HG02885 (cell line): ENCODE data around the gene PDLIM1.

ENCODE experiments used
- ATAC-seq: cut with Tn5 transposase; IDR thresholded peaks from one replicate; pipeline ENCODE4 v1.9.1; 2021; ENCODE audit warnings: mild to moderate bottlenecking; ENCODE audit not compliant: unreplicated experiment, poor library complexity

PDLIM1 gene, protein sequence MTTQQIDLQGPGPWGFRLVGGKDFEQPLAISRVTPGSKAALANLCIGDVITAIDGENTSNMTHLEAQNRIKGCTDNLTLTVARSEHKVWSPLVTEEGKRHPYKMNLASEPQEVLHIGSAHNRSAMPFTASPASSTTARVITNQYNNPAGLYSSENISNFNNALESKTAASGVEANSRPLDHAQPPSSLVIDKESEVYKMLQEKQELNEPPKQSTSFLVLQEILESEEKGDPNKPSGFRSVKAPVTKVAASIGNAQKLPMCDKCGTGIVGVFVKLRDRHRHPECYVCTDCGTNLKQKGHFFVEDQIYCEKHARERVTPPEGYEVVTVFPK

DNA sequence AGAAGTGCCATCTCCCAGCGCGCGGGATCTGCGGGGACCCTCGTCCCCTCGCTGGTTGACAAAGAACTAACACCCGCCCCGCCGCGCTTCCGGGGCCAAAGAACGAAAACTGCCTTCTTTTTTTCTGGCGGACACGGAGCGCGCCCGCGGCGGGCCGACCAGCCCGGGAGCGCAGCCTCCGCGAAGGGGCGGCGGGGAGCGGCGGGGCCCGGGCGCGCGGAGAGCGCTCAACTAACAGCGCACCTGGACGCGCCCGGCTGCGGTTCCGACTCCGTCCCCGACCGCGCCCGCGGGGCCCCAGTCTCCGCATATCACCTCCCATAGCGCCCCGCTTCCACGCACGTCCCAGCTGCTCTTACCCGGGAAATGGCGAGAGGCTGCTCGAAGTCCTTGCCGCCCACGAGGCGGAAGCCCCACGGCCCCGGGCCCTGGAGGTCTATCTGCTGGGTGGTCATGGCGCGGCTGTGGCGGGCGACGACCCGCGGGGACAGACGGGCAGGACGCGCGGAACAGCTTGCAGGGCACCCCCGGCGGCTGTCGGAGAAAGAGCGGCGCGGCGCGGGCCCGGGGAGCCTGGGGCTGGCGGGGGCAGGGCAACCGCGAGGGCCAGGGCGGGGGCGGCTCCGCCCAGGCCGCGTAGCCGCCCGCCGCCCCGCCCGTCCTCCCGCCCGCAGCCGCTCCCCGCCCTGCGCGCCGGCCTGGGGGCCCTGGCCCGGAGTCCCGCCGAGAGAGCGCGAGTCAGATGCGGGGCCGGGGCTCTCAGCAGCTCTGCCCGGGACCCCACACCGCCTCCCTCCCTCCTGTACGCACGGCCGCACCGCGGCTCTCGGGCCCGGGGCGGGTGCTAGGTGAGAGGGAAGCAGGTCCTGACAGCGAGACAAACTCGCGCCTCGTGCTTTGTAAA lies at the start of gene PDLIM1:
Gene PDLIM1, minus strand, starts transcription at position 543 of the 904 bp plus-strand sequence. Its CDS starts 88 bp downstream, at position 455.
- ATAC-seq, result peak; percentile 47

DNA sequence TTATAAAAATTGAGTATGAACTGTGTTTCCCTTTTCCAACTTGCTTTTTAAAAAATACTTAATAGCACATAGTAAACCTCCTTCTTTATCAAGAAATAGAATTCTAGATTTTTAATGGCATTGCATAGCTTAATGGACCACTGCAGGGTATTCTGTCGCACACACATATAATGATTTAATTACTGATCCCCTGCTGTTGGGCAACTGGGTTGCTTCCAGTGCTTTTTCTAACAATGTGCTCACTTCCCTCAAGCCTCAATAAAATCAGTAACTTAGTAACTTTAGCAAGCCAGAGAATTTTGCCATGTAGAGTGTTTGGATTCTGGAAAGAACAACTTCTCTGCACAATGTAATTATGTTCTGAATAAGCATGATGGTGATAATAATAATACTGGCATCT lies 49.1 kb upstream of the PDLIM1 start:
- no peak for ATAC-seq

DNA sequence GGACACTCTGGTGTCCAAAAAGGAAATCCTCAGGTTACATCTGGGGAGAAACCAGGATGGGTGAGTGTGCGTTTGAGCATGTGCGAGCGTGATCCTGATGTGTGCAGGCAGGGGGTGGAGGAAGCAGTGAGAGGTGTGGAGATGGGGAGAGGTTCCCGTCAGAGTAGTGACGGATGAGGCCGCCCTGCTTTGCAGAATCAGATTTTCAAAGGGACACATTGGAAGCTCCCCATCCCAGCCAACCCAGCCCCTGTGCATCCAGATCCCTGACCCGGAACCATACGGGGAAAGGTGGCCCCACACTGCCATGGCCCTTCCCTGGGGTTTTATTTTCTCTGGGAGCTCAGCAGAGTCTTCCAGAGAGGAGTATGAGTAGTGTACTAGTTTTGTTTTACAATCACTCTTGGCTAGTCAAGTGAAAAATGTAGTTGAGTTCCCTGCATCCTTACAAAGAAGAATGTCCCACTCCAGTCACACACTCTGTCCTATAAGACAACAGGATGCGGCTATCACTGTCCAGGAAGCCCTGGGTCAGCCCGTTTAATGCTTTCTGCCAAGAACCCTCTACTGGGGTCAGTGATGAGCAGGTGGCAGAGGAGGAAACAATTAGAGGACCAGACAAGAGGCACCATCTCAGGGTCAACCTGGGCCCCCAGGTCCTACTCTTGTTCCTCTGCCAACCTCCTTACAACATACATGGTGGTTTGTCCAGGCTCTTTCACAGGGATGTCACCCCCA lies 46.8 kb upstream of the PDLIM1 start:
- no peak for ATAC-seq

DNA sequence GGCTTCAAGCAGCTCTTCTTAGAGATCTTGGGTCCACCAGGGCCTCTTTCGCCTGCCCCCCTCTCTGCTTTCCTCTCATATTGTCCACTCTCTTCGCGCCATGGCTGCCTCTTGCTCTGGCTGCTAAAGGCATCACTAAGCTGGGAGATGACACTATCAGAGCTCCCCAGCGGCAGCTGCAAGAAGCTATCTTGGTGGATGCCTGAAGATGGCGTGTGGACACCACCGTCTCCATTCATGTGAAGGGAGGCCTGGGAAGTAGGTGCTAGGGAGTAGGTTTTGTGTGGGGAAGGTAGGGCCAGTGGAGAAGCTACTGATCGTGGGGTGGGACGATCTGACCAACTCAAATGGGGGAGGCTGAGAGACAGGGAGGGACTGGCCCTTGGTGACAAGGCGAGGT lies 45.9 kb upstream of the PDLIM1 start:
- ATAC-seq, result no peak

DNA sequence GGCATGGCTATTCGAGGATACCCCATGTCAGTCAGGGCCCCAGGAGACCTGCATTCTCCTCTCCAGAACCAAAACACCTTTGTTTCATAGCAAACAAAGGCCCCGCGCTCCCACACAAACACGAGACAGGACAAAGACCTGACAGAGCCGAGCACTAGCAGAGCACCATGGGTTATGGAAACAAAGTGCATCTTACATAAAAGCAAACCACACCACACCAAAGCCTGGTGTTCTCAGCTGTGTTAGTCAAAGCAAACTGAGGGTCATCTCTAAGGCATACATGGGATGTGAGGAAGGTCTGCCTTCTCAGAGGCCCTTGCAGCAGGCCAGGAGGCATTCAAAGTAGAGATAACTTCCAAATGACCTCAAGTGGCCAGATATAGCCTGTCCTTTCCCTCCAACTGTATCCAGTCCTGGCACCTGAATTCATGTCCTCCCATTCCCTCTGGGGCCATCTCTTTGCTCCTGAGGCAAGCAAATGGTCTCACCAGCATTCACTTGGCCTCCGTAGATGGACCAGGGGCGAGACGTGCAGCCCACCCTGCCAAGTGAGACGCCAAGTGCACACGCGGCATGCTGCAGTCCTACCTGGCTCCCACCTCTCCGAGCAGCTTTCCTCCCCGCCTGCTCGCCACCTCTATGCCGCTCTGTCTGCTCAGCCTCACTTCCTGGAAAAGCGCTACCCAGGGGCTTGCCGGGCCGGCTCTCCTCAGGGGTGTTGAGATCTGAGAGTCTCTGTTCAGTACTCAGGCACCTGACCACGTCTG lies 45.3 kb upstream of the PDLIM1 start:
- ATAC-seq, result no peak

DNA sequence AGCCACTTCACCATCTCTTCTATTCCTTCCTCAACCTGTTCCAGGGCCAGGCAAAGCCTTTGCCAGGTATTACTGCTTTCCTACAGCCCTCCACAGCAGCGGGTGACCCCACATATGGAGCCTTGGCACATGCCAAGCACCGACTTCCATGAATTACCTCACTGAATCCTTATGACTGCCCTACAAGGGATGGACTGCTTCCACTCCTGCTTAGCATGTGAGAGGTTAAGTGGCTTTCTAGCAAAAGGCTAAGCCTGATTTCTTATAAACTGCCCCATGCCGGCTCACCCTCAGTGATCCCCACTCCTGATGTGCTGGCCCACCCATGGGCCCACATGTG lies 44.0 kb upstream of the PDLIM1 start:
- no peak for ATAC-seq

DNA sequence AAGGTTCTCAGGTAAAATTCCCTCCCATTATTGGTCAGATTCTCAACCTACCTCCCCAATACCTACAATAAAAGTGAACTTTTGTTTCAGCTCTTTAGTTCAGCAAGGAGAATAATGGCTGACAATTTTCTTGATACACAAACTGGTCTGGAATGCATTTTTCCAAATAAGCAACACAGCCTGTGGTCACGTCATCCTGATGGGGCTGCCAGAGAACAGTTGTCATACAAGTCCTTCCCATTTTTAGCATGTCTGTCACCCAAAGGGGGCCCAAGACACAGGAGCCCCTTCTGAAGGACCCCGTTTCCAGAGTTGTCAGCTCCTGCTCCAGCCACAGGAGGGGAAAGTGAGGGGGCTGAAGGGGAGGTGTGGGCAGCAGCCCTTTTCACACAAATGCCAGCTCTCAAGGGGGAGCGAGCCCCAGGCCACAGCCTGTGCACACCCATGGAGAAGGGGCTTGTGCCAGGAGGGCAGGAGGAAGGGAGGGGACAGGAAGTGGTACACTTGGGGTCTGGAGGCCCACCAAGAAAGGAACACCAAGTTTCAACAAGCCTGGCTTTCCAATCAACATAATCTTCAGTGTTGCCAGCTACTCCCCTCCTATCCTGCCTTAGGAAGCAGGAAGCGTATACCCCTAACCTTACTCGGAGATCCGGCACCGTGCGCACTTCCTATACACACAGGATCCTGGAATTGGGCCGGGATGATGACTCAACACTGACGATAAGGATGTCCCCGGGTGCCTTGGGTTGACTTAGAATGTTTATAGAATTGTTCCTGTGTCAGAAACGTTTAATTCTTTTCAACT lies 43.4 kb upstream of the PDLIM1 start:
- no peak for ATAC-seq

DNA sequence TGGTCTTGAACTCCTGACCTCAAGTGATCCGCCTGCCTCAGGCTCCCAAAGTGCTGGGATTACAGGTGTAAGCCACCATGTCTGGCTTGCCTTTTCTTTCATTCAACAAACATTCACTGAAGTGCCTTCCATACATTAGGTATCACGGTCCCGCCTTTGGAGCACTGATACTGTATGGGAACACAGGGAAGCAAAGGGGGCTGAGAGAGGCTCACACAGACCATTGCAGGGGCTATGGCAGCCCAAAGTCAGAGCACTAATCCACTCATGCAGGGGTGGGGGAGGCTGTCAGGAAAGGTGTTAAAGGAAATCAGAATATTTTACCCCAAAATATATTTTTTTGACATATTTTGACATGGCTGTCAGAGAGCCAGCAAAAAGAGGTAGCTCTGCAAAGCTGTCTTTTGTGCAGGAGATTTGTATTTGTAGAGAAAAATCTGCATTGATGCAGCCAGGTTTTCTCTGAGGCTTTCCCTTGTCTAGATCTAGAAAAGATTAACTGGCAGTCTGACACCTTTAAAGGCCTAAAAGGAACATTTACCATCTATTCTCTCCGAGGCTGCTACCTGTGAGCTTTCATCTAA lies 42.0 kb upstream of the PDLIM1 start:
- no peak for ATAC-seq

DNA sequence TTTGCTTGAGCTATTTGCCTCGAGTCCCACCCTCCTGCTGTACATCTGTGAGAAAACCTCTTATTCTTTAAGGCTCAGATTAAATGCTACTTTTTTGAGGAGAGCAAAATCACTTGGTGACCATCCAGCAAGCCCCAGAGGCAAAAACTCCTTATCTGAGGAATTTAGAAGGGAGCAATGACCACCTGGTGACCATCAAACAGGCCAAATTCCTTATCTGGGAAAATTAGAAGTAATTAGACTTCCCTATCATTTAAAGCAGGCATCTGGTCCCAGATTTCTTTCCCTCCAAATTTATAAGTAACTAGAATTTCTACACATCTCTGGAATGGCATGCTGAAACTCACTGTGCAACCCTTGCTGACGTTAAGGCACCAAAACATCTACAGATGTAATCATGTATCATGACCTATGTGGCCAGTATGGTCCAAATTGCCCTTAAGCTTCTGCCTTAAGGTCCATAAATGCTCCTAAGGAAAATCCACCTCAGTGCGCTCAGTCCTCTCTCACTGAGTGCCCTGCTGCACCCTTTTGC lies 40.9 kb upstream of the PDLIM1 start:
- ATAC-seq, result no peak

DNA sequence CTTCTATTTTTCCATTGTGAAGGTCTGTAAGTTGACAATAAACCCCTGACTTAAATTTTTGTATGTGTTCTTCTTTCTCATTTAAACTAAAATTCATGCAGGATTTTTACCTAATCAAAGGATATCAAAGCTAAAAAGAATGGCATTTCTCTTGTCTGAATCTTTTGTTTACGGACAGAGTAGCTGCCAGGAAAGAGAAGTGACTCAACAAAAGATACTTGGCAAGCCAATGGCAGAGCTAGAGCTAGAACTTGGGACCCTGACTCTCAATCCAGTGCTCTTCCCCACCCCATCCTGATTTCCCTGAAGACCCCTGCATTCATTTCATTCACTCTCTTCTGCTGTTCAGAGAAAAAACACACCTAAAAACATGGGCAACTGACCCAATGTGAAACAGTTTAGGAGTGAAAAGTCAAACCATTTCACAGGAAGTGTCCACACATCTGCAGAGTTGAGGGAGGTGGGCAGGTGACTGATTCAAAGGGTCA lies 40.2 kb upstream of the PDLIM1 start:
- no peak for ATAC-seq

DNA sequence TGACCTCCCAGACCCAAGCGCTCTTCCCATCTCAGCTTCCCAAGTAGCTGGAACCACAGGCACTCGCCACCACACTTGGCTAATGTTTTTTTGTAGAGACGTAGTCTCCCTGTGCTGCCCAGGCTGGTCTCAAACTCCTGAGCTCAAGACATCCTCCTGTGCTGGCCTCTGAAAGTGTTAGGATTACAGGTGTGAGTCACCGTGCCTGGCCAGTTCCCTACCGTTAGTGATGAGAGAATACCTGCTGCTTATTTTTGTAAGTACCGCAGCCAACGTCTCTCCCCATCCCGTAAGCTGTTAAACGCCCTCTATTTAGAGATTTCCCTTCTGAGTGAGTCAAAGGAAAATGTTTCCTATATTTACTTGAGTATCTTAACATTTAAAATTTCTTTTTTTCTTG lies 38.5 kb upstream of the PDLIM1 start:
- ATAC-seq, result no peak

DNA sequence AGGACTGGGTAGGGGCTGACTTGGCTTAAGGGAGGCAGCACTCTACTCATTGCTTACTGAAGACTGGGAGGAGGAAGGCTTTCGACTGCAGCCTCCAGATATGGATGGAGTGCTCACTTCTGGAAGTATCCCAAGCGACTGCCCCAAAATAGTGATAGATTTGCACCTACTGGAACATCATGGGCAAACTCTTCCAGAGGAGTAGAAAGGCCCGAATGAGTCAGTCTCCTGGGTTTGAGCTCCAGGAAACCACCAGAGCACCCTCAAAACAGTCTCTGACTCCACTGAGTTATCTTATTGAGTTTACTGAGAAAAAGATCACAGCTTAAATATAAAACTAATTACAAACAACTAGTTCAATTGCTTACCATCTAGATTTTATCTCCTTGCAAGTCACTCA lies 37.2 kb upstream of the PDLIM1 start:
- ATAC-seq, result no peak

DNA sequence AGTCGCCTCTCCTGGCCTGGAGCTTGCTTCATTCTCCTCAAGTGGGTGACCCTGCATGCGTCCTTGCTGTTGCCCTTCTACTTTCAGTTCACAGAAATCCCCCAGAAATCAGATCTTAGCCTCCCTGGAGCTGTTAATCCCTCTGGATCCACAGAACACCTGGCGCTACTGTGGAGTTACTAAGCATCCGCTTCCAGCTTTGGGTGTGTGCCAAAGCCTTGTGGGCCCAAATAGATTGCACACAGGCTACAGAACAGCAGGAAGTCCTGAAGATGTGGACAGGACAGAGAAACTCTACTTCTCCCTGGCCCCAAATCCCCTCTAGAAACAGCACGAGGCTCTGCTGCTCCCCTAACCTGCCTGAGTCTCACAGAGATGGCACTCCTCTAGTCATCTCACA lies 36.6 kb upstream of the PDLIM1 start:
- no peak for ATAC-seq

DNA sequence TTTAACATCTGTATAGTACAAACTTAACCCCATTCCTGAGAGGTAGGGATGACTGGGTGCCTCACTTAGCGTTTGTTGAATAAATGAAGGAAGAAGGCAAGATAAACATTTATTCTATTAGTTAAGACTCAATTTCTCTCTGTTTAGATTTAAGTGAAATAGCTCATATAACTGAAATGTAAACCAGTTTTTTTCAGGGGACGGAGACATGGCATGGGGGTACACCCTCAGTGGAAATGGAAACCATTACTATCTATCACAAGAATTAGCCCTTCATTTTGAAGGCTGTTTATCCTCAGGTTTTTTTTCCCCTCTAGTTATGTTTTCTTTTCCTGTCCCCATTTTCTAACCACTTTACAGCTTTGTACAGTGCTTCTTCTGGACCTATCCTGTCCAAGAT lies 35.6 kb upstream of the PDLIM1 start:
- ATAC-seq, result no peak

DNA sequence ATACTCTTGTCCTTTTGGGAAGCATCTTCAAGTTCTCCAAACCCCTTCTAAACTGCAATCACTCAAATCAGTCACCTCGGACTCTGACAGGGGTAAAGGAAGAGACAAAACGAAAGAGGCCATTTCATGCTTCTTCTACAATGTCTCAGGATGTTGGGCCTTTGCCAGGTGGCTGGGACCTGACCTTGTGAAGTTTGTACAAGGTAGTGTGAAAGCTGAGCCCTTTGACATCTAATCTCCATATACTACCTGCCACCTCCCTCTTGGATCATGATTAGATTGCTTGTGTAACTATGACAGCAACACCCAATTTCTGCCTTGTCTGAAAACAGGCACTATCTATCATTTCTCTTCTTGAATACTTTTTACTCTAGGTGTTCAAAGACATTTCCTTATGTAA lies 35.1 kb upstream of the PDLIM1 start:
- no peak for ATAC-seq

DNA sequence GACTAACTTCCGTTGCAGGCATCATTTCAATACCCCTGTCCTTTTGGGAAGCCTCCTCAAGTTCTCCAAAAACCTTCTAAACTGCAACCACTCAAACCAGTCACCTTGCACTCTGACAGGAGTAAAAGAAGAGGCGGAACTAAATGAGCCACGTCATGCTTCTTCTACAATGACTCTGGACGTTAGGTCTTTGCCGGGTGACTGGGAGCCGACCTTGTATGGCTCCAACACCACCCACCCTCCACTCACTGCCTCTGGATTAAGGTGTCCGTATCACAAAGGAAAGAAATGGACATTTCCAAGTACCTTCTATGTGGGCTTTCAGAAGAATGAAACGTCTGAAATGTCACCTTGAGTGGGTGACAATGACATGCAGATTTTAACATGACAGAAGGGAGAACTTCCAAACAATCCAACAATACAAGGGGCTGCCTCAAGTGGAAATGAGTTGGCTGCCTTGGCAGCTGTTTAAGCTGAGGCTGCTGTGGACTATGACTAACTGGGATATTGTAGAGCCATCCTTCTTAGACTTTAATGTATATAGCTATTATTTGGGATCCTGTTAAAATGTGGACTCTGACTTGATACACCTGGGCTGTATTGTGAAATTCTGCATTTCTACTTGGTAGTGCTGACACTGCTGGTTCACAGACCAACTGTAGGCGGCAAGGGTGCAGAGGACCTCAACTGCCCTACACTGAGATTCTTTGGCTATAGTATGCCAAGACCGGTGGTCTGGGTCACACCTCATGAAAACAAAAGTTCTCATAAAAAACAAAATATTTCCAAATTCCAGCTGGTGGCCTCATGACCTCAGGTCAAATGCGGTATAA lies 33.8 kb upstream of the PDLIM1 start:
- ATAC-seq, result no peak

DNA sequence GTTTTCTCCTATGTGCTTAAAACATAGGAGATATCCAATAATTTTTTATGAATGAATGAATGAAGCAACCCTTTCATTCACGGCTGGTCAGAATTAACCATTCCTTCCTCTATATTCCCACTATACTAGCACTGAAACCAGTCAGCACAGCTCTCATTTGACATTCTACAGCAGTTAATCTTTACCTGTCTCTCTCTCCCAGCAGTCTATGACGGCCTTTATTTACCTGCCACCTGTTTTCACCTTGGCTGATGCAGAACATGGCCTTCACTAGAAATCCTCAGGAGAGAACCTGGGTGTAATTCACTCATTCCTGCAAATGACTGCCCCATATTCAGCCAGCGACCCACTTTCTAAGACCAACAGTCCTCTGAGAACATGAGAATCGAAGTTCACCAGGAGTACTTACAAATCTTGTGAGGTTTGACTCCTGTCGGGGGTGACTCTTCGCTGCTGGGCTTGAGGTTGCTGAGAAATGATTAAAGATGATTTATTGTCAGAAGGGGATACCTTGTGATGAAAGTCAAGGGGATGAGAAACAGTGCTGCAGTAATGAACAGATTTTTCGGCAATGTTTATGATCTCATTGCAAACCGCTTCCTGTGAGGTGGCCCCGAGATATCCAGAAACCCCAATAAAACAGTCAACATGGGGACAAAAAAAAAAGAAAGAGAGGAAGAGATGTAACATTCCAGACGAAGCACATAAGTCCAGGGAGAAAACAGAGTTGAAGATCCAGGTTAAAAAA lies 30.9 kb upstream of the PDLIM1 start:
- ATAC-seq, result no peak
